PC-9 (cell line): ENCODE results near the gene TEX261.

ENCODE experiments used
- CTCF ChIP-seq: fragments of 200-600 bp; sonication (generic); conservative IDR thresholded peaks from 2 replicates; pipeline ENCODE4 v1.6.1; 2017; ENCODE audit warnings: mixed run types, antibody characterized with exemption, mild to moderate bottlenecking, moderate library complexity
- EZH2 ChIP-seq: fragments of 200-600 bp; sonication (generic); IDR thresholded peaks from 2 replicates; pipeline ENCODE4 v1.8.0; 2017; ENCODE audit warnings: antibody characterized with exemption, low read depth

DNA sequence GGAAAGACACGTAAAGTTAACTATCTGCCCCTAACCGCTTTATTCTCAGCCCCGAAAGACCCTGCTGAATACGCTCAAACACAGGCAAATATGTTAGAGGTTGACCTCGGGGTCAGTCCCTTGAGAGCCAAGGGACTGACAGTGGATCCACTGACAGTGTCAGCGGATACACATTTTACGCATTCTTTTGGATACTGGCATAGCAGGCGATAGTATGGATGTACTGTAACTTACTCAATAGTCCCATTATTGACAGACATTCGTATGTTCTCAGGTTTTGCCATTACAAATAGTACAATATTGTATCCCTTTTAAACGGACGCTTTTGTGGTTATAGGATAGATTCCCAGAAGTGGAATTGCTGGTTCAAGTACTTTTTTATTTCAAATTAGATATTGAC, 45.6 kb downstream of the TEX261 start:
- TF ChIP-seq CTCF (no peak), EZH2 (no peak)
